ENCODE measurements around the gene GADD45GIP1.

DNA sequence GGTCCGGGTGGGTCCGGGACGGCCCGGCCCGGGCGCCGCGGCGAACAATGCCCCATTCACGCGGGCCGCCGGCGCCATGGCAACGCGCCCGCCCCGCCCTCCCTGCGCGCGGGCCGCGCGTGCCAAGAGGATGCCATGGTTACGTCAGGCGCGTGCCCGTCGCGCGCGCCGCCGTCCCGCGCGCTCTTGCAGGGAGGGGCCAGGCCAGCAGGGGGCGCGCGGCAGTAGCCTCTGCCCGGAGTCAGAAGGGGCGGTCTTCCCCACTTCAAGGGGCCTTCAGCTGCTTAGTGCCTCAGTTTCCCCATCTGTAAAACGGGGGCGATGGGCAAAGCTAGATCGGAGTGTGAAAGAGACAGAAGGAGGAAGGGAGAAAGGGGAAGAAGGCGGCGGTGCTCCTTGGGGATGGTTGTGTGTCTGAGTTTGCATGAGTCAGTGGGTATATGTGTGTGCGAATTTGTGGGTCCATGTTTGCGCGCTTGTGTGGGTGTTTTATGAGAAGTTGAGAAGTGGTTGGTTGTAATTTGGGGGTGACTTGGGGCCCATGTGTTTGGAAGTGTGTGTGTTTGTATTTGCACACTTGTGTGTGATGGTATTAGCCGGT lies 26.6 kb upstream of the GADD45GIP1 start:
- TF ChIP-seq, protein P1, sequence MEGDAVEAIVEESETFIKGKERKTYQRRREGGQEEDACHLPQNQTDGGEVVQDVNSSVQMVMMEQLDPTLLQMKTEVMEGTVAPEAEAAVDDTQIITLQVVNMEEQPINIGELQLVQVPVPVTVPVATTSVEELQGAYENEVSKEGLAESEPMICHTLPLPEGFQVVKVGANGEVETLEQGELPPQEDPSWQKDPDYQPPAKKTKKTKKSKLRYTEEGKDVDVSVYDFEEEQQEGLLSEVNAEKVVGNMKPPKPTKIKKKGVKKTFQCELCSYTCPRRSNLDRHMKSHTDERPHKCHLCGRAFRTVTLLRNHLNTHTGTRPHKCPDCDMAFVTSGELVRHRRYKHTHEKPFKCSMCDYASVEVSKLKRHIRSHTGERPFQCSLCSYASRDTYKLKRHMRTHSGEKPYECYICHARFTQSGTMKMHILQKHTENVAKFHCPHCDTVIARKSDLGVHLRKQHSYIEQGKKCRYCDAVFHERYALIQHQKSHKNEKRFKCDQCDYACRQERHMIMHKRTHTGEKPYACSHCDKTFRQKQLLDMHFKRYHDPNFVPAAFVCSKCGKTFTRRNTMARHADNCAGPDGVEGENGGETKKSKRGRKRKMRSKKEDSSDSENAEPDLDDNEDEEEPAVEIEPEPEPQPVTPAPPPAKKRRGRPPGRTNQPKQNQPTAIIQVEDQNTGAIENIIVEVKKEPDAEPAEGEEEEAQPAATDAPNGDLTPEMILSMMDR (IDR thresholded peaks at IDR 0.05), result peak; percentile 91 to 100 (median 99)
- no peak for TF ChIP-seq POLR2A (IDR thresholded peaks at IDR 0.05)
- peak in 1 of 2 donors; percentile 61 for TF ChIP-seq EP300 (IDR thresholded peaks at IDR 0.05)
